ENCODE measurements around the gene SLC13A1.
"Not testable (repeated sequence)": the region's sequence is repeated elsewhere in the genome, so short reads cannot be mapped to it uniquely, and the experiment has no call there.

Gene SLC13A1, protein sequence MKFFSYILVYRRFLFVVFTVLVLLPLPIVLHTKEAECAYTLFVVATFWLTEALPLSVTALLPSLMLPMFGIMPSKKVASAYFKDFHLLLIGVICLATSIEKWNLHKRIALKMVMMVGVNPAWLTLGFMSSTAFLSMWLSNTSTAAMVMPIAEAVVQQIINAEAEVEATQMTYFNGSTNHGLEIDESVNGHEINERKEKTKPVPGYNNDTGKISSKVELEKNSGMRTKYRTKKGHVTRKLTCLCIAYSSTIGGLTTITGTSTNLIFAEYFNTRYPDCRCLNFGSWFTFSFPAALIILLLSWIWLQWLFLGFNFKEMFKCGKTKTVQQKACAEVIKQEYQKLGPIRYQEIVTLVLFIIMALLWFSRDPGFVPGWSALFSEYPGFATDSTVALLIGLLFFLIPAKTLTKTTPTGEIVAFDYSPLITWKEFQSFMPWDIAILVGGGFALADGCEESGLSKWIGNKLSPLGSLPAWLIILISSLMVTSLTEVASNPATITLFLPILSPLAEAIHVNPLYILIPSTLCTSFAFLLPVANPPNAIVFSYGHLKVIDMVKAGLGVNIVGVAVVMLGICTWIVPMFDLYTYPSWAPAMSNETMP
- 0 to 2.9 (median 0) reads per million in 17 experiments for total RNA-seq

DNA sequence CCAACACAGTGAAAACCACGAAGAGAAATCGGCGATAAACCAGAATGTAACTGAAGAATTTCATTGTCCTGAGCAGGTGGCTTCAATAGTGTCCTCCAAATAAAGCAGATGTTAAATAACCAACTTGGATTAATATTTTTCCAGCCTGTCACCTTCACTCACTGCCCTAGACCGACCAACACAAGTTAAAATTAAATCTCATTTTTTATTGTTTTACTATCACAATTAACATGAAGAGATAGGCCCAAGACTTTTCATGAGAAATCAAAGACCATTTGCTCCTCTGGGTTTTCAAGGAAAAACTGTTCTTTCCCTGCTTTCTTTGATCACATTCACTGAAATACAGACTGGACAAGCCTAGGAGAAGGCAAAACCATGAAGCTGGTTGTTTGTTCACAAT, at the start of gene SLC13A1:
Gene SLC13A1, minus strand, starts transcription at position 87 of the 400 bp plus-strand sequence. Its CDS starts 23 bp downstream, at position 64.
- no peak for DNase-seq

DNA sequence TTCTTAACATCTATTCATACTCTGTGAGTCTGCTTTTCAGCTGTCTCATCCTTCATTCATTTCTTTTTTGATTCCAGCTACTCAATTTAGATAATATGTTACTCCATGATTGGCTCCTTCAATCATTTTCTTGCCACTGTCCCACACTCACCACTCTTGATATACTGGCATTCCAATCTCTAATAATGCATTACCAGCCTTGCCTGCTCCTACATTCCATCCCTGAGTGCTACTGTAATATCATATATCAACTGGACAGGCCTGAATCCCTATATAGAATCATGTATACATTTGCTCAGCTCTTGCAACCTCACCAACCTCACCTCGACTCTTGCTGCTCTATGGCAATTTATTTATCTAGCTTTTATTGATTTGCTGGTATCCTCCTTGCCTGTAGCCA, 45.0 kb upstream of the SLC13A1 start:
- DNase-seq, result no peak

DNA sequence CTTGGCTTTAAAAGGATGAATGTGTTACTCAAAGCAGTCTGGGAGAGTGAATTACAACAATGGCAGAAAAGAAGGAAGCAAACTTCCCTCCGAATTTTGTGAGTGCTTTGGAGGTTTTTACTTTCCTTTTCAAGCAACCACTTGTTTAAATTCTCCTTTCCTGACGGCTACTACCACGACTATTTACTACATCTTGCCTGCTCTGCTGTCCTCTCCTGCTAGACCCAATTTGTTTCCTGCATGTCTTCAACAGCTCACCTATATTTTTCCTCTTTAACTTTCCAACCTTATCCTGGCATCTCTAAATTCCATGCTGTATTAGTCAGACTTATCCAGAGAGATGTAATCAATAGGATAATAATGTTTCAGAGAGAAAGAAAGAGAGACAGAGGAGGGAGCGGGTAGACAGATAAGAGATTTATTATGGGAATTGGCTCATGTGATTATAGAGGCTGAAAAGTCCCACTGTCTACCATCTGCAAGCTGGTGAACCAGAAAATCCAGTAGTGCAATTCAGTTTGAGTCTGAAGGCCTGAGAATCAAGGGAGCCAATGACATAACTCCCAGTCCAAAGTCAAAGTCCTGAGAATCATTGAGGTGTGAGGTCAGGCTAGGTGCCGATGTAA, 42.8 kb upstream of the SLC13A1 start:
- no peak for DNase-seq

DNA sequence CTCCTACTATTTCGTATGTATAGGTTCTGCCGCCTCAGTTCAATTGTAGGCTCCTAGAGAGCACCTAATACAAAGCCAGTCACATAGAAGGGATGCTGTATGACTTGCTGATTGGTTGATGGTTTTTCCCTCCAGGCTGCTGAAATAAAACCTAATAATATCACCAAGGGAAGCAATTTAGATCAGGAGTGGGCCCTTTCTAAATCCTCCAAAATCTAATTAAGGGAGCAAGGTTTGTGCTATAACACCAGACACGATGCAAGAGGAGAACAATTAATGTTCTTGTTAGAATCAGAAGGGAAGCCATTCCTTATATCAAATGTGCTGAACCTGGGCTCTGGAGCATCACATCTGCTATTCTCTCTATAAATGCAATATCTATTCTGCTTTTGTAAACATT, 42.0 kb upstream of the SLC13A1 start:
- DNase-seq, result no peak

DNA sequence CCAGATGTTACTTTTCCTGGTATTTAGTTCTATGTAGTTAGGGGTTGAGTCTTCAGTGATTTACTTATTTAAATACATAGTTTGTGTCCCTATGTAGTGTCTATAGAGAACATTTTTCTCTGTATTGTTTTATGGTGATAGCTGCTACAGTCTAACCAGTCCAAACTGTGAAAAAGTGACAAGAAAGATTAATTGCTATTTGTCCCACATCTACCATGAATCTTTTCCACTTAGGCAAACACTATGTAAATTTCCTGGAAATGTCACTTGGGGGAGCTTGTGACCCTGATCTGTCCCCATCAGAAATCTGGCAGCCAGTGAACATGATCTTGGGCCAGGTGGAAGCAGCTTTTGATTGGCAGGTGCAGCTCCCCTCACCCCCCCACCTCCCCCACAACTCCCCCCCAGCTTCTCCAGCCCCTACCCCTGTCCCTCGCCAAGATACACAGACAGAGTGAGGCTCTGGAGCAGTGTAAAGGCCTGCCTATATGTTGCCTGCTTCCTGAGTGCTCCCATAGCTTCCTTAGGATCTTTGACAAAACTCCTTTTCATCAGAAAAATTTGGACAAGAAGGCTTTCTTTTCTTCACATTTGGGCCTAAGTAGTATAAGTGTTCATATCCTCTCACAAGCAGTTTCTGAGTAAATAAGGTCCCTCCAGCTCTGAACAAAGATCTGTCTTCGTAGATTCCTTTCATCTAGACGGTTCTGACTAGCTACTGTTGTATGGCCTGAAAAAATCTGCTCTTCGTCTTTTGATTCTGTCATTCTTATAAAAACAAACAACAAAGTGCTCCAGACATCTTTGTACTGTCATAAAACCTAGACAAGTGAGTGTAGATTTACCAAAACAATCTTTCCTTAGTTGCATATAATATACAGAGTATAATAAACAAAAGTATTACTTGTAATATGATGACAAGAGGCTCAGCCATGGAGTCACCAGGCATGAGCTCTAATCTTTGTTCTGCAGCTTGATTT, 31.5 kb upstream of the SLC13A1 start:
- DNase-seq, result no peak

DNA sequence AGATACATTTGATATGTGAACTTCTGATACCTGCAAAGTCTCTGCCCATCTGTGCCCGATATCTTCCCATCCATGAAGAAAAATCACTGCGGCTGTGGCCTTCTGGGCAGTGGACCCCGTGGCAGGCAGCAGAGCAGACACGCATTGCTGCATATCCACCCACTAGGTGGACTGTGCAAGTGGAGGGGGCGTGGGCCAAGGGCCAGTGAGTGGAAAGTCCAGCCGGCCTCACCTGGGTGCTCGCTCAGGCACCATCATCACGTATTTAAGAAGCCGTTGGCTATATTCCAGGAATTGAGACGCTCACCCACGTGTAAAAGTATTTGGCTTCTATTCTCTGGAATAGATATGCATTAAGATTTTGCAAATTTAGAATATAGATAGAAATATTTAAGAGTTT, 30.8 kb upstream of the SLC13A1 start:
- no peak for DNase-seq

DNA sequence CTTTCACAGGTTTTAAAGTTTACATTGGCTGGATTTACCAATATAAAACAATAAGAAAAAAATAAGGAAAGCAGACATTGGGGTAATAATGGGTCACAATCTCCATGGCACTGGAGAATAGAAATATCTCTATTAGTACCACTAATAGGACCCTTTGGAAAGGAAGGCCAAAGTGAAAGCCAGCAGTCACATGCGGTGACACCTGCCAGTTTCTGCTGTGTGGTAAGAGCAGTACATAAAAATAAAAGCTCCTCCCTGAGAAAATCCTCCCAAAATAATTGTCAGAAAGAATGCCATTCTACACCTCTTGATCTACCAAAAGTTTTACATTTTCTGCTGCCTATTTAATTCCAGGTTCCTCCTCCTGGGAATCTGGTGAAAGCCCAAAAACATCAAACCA, 30.4 kb upstream of the SLC13A1 start:
- DNase-seq, result no peak

DNA sequence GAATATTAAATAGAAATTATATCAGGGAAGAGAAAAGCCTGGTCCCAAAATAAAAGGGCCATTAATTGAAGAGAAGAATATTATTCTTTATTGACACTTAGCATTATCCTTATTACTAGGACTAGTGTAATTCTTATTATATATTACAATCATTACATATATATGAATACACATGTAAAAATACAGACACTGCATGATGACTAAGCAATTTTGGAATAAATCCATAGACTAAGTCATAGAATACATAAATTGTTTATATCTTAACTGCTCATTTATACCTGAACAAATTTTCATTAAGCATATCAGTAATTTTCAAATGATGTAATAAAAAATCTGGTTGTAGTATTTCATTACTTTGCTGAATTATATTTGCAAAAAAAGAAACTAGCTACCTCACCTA, 29.7 kb upstream of the SLC13A1 start:
- DNase-seq, result no peak

DNA sequence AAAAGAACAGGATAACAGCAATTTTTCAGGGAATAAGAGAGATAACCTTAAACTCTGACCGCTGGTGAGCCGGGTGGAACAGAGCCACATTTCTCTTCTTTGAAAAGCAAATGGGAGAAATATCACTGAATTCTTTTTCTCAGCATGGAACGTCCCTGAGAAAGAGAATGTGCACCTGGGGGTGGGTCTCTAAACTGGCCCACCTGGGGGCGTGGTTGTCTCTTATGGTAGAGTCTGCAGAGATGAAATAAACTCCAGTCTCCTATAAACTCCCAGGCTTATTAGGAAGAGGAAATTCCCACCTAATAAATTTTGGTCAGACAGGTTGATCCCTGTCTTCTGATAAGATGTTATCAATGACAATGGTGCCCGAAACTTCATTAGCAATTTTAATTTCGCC, 27.9 kb upstream of the SLC13A1 start:
- DNase-seq, result not testable (repeated sequence)

DNA sequence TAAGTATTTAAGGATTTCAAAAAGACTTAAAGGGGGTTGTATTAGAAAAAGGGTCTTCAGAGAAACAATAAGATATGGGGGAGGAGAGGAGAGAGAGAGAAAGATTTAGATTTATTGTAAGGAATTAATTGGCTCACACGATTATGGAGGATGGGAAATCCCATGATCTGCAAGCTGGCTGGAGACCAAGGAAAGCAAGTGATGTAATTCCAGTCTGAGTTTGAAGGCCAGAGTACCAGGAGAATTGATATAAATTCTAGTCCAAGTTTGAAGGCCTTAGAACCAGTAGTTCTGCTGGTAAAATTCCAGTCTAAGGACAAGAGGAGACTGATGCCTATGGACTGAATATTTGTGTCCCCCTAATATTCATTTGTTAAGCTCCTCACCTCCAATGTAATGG, 20.6 kb upstream of the SLC13A1 start:
- DNase-seq, result no peak

DNA sequence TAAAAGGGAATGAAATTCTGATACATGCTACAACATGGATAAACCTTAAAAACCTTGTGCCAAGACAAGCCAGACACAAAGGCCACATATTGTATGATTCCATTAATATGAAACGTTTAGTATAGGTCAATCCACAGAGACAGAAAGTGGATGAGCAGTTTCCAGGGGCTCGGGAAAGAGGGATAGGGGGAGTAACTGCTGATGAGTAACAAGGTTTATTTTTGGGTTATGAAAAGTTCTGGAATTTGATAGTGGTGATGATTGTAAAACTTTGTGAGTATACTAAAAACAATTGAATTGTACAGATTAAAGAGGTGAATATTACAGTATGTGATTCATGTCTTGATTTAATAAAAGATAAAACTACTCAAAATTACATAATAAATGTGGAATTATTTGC, 19.1 kb upstream of the SLC13A1 start:
- DNase-seq, result no peak

DNA sequence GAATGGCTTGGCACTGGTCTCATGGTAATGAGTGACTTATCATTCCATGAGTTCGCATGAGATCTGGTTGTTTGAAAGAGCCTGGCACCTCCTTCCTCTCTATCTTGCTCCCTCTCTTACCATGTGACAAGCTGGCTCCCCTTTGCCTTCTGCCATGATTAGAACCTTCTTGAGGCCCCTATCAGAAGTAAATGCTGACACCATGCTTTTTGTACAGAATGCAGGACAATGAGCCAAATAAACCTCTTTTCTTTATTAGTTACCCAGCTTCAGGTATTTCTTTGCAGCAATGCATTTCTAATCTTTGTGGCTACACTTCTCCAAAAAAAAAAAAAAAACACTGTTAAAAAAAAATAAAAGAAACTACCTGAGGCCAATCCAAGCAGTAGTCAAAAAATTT, 17.1 kb upstream of the SLC13A1 start:
- no peak for DNase-seq

DNA sequence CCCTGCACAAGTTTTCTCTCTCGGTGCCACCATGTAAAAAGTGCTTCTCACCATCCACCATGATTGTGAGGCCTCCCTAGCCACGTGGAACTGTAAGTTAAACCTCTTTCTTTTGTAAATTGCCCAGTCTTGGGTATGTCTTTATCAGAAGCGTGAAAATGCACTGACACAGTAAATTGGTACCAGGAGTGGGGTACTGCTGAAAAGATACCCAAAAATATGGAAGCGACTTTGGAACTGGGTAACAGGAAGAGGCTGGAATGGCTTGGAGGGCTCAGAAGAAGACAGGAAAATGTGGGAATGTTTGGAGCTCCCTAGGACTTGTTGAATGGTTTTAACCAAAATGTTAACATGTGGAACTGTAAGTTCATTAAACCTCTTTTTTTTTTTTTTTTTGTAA, 15.6 kb upstream of the SLC13A1 start:
- DNase-seq, result no peak

DNA sequence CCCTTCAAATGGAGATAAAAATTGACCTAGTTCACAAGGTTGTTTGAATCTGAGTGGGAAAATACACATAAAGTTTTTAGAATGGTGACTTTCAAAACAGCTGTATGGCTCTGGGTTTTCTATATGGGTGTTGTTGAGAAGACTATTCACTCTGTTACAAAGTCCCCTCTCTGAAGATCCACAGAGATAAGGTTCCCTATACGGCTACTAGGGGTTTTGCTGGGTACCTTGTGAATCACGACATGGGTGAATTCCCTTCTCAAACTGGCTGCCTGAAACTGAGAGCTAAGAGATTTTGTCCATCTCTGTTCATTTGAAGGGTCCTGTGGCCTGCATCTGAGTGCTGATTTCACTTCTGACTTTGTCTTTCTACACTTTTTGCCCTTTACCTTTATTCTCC, 11.8 kb upstream of the SLC13A1 start:
- no peak for DNase-seq

DNA sequence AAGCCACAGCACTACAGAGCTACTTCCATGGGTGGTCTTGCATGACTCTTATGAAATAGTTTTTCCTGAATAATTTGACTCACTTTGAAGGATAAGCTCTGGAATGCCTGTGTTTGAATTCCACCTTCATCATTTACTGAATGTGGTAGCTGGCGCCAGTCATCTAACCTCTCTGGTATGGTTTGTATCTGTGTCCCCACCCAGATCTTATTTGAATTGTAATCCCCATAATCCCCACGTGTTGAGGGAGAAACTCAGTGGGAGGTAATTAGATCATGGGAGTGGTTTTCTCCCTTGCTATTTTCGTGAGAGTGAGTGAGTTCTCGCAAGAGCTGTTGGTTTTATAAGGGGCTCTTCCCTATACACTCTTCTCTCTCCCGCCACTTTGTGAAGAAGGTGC, 11.2 kb upstream of the SLC13A1 start:
- no peak for DNase-seq

DNA sequence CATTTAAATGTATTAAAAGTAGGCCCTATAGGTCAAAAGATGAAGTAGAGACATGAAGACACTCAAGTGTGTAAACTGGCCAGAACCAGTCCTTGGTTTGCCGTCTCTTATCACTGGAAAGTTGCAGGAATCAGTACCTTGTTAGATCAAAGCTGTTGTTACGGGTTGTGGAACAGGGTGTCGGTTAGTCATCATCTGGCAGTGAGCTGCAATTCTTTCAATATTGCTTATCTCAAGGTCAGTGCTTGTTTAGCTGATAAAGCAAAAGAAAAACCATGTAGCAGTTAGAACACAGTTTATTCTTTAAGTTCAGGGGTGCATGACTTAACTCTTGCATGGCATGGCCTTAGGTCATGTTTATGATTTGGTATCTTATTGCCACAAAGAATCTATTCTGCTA, 10.0 kb upstream of the SLC13A1 start:
- DNase-seq, result no peak

DNA sequence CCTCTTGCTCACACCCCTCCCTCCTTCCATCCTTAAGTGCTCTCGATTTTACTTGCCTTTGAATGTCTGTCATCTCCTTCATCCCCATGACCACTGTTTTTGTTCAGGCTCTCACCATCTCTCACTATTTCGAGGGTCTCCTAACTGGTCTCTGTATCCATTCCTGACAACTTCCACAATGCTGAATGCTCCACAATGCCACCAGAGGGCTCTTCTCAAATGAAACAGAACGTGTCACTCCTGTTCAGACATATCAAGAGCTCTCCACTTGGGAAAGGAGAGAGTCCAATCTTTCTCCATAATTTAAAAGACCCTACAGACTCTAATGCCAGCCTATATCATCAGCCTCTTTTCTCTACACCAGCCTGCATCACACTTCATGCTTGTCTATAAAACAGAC, 9.0 kb upstream of the SLC13A1 start:
- DNase-seq, result no peak

DNA sequence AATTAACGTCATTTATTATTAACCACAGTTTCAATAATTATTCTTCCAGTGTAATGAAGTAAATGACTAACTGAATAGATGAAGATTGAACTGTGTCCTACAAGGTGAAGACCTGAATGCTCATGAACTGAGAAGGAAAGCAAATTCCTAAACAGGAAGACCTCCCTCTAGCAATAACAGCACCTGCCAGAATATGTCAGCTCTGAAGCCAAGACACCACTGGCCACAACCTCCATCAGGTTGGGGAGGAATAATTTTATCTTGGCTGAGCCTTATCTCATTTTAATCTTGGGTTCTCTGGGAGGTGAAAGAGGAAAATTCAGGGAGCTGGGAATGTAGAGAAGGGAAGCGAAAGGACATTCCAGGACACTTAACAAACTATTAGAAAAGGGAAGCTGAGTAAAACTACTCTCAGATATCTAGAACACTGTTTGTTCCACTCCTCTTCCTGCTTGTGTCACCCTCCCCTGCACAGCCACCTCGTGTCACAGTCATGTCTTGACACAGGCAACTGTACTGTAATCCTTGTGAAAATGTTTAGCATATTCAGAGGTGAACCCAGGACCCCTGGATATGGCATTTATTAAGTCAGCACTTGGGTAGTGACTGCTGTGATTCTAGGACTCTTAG, 4.6 kb upstream of the SLC13A1 start:
- no peak for DNase-seq

DNA sequence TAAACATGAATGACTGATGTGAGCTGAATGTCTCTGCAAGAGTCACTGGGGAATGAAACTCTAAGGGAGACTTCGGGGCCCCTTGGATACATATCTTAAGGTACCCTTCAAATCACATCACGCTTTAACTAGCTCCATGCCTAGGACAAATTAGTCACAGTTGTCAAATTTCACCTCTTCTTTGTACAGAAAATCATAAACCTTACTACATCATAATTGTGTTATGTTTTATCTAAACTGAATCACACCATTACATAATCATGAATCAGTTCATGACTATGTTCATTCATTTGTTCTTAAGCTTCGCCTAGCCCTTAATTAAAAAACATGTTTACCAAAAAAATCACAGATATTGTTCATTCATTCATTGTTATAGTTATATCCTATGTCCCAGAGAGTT, 2.1 kb upstream of the SLC13A1 start:
- no peak for DNase-seq

DNA sequence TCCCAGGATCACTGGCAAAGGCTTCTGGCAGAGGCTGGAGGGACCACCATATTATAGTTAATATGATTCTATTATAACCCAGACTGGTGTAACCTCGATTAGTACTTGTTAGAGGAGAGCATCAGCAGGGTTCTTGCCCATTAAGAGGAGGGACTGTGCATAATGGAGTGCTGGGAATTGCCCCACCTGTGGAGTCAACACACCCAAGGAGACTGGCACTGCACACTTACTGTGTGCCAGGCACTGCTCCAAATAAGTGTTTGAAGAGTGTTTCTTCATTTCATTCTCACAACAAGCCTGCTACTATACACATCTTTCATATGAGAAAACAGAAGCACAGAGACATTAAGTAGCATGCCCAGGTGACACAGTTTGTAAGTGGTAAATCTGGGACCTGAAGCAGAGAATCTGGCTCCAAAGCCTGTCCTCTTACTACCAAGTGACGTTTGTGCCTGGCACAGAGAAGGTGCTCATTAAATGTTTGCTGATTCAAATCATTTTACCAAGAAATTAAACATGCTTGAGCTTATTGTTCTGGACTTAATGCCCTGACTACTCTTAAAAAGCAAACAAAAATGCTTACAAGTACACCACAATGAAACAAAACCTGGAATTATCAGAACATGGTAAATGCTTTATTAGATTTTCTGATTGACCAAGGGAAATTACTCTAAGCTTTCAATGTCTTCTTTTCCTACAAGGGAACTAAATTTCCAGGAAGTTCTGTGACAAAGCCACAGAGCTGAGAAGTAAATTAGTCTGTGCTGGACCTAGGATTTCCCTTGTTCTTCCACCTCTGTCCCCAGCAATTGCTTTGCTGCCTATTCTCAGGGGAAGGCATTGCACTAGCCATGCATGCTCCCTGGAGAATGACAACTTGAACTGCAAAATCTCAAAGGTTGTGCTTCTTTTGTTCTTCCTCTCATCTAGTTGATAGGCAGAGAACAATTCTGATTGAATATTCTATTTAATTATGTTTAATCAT, 809 bp downstream of the SLC13A1 start:
- no peak for DNase-seq

DNA sequence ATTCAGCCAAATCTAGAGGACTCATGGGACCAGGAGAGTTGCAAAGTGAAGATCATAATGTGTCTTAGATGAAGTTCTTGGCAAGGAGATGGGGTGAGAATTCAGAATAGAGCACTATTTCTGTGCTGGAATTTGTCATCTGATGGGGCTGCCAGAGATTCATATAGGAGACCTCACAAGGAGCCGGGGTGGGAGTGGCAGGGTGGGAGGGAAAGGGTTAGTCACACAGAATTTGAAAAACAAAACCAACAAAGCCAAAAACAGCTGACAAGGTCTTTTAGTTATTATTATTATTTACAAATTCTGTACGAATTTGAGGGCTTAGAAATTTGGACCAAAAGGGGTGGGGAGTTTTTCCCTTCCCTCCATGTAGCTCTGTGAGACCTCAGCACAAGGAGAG, 1.7 kb downstream of the SLC13A1 start:
- DNase-seq, result no peak

Data from suppressor macrophage (primary cell).